ENCODE results near the gene THOC6.

THOC6 gene

GRCh38 chr16:3015865-3016521, 7.8 kb upstream of the THOC6 start:
- no peak for DNase-seq (ENCODE audit: low read depth in 2 of 2)

GRCh38 chr16:3017344-3017743, 6.5 kb upstream of the THOC6 start:
- DNase-seq (ENCODE audit: low read depth in 2 of 2), result no peak

GRCh38 chr16:3017794-3018506, 5.9 kb upstream of the THOC6 start, which contains the start of gene CLDN6:
Gene CLDN6, minus strand, starts transcription at chr16:3018183. Its CDS starts 2,162 bp downstream, at chr16:3016021.
- DNase-seq (ENCODE audit: low read depth in 2 of 2), result peak in 1 of 2 donors; percentile 50

GRCh38 chr16:3019594-3020246, 4.1 kb upstream of the THOC6 start:
- DNase-seq (ENCODE audit: low read depth in 2 of 2), result no peak

- peak in 1 of 2 donors; percentile 55 for DNase-seq (ENCODE audit: low read depth in 2 of 2)
These were observed 3.6 kb upstream of the THOC6 start, which contains the start of gene TNFRSF12A for GRCh38 chr16:3020247-3020603. Gene TNFRSF12A, plus strand, starts transcription at chr16:3020368. Its CDS starts 30 bp downstream, at chr16:3020398.

GRCh38 chr16:3020604-3021448, 3.0 kb upstream of the THOC6 start:
- DNase-seq (ENCODE audit: low read depth in 2 of 2), result no peak

- peak; percentile 86 to 89 for DNase-seq (ENCODE audit: low read depth in 2 of 2)
These were observed 2.2 kb upstream of the THOC6 start for GRCh38 chr16:3021449-3022207.

- peak; percentile 77 to 92 for DNase-seq (ENCODE audit: low read depth in 2 of 2)
These were observed 1.6 kb upstream of the THOC6 start for GRCh38 chr16:3022208-3022683.

GRCh38 chr16:3022684-3023414, 986 bp upstream of the THOC6 start:
- no peak for DNase-seq (ENCODE audit: low read depth in 2 of 2)

GRCh38 chr16:3023415-3023668, 493 bp upstream of the THOC6 start:
- DNase-seq (ENCODE audit: low read depth in 2 of 2), result no peak

- no peak for DNase-seq (ENCODE audit: low read depth in 2 of 2)
These were observed 1.5 kb downstream of the THOC6 start for GRCh38 chr16:3025032-3026002.

GRCh38 chr16:3026003-3026378, 2.2 kb downstream of the THOC6 start:
- DNase-seq (ENCODE audit: low read depth in 2 of 2), result no peak

- DNase-seq (ENCODE audit: low read depth in 2 of 2), result no peak
These were observed 3.0 kb downstream of the THOC6 start for GRCh38 chr16:3026609-3027488.

- DNase-seq (ENCODE audit: low read depth in 2 of 2), result no peak
These were observed 3.6 kb downstream of the THOC6 start for GRCh38 chr16:3027489-3027795.

- DNase-seq (ENCODE audit: low read depth in 2 of 2), result peak; percentile 76 to 87
These were observed 4.3 kb downstream of the THOC6 start for GRCh38 chr16:3027983-3028715.

- no peak for DNase-seq (ENCODE audit: low read depth in 2 of 2)
These were observed 5.0 kb downstream of the THOC6 start for GRCh38 chr16:3028716-3029319.

- DNase-seq (ENCODE audit: low read depth in 2 of 2), result peak in 1 of 2 donors; percentile 51
These were observed 5.8 kb downstream of the THOC6 start for GRCh38 chr16:3029491-3030221.

Data from stimulated activated CD4-positive, alpha-beta T cell treated with anti-CD3 and anti-CD28 coated beads, Interleukin-15, amount 100 ng/mL, for 48 hours (primary cell).